Fibroblast of lung (primary cell): ENCODE data around the gene TXNDC16.

Experiments
- EZH2 ChIP-seq: IDR thresholded peaks from 2 replicates; pipeline ENCODE4 v1.5.1; 2012; ENCODE audit warnings: low read length, control low read depth, mild to moderate bottlenecking; ENCODE audit errors: missing control alignments
- TF ChIP-seq, protein P1 (sequence below), 2 donors: IDR thresholded peaks in 1 of 2; conservative IDR thresholded peaks in 1 of 2; 1 replicate in 1 of 2; 2 replicates in 1 of 2; pipeline ENCODE4 v1.5.1; 2011 to 2012; ENCODE audit warnings: low read length in 2 of 2, control low read depth in 1 of 2, inconsistent platforms in 1 of 2, low read depth in 1 of 2, mild to moderate bottlenecking in 1 of 2

DNA sequence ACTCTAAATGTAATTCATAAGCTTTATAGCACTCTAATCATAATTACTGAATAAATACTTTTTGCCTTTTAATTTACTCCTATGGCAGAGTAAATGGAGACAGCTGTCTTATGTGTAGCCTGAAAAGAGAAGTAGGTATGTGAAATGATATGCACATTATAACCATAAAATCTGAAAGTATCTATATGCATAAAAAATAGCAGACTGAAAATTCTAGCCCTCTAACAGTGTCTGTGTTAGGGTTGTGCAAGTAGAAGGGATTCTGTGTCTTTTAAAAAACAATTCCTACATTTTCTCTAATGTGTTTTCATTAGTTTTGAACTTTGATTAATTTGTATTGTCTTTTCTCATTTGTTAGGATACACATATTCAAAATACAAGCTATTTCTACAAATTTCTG lies 94.9 kb downstream of the TXNDC16 start:
- TF ChIP-seq, protein P1, sequence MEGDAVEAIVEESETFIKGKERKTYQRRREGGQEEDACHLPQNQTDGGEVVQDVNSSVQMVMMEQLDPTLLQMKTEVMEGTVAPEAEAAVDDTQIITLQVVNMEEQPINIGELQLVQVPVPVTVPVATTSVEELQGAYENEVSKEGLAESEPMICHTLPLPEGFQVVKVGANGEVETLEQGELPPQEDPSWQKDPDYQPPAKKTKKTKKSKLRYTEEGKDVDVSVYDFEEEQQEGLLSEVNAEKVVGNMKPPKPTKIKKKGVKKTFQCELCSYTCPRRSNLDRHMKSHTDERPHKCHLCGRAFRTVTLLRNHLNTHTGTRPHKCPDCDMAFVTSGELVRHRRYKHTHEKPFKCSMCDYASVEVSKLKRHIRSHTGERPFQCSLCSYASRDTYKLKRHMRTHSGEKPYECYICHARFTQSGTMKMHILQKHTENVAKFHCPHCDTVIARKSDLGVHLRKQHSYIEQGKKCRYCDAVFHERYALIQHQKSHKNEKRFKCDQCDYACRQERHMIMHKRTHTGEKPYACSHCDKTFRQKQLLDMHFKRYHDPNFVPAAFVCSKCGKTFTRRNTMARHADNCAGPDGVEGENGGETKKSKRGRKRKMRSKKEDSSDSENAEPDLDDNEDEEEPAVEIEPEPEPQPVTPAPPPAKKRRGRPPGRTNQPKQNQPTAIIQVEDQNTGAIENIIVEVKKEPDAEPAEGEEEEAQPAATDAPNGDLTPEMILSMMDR (conservative IDR thresholded peaks at IDR 0.05 in 1 of 2, IDR thresholded peaks at IDR 0.05 in 1 of 2; ENCODE audit: low read depth in 1 of 2, low read length in 2 of 2): no peak
- no peak for TF ChIP-seq EZH2
